Mucosa of rectum (tissue), 2 donors: ENCODE results near the gene AMFR.
"Not testable (repeated sequence)": the region's sequence is repeated elsewhere in the genome, so short reads cannot be mapped to it uniquely, and the experiment has no call there.

ENCODE experiments used
- H3K27ac ChIP-seq, 2 donors: one replicate each; pipeline ENCODE4 v1.7.0; 2013; ENCODE audit warnings: inconsistent platforms in 2 of 2, low read depth in 2 of 2, low read length in 2 of 2
- H3K27me3 ChIP-seq, 2 donors: one replicate each; pipeline ENCODE4 v1.7.0; 2013; ENCODE audit warnings: low read length in 2 of 2; ENCODE audit not compliant: control insufficient read depth in 2 of 2, insufficient read depth in 2 of 2
- H3K36me3 ChIP-seq, 2 donors: one replicate each; pipeline ENCODE4 v1.7.0; 2013; ENCODE audit warnings: low read length in 2 of 2; ENCODE audit not compliant: control insufficient read depth in 2 of 2, insufficient read depth in 2 of 2
- H3K4me1 ChIP-seq, 2 donors: one replicate each; pipeline ENCODE4 v1.7.0; 2013; ENCODE audit warnings: low read length in 2 of 2, mild to moderate bottlenecking in 1 of 2; ENCODE audit not compliant: control insufficient read depth in 2 of 2, insufficient read depth in 2 of 2
- H3K4me3 ChIP-seq, 2 donors: one replicate each; pipeline ENCODE4 v1.7.0; 2013; ENCODE audit warnings: low read length in 2 of 2
- H3K9ac ChIP-seq, 2 donors: one replicate each; pipeline ENCODE4 v1.7.0; 2013; ENCODE audit warnings: low read length in 2 of 2, low read depth in 1 of 2, mild to moderate bottlenecking in 1 of 2
- H3K9me3 ChIP-seq, 2 donors: one replicate each; pipeline ENCODE4 v1.7.0; 2013; ENCODE audit warnings: low read length in 2 of 2; ENCODE audit not compliant: control insufficient read depth in 2 of 2
- donor health status: healthy.
- donor health status: Normal muscosa, but diverticular disease.

The AMFR gene

DNA sequence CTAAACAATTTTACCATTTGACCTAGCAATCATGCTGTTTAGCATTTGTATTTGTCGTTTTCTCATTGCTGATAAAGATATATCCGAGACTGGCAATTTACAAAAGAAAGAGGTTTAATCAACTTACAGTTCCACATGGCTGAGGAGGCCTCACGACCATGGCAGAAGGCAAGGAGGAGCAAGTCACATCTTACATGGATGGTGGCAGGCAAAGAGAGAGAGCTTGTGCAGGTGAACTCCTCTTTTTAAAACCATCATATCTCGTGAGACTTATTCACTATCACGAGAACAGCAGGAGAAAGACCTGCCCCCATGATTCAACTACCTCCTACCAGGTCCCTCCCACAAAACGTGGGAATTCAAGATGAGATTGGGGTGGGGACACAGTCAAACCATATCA is 46.3 kb downstream of the AMFR start:
- not testable (repeated sequence) for H3K27ac ChIP-seq, H3K9ac ChIP-seq, H3K4me1 ChIP-seq, H3K4me3 ChIP-seq, H3K9me3 ChIP-seq, H3K27me3 ChIP-seq
- peaks cover 24 to 30% of the 10 kb centered on the region in 2 donors for H3K36me3 ChIP-seq

GRCh38 chr16:56375792-56376191 is 49.6 kb downstream of the AMFR start:
- H3K4me3 ChIP-seq, H3K9ac ChIP-seq, H3K4me1 ChIP-seq, H3K27me3 ChIP-seq, H3K9me3 ChIP-seq, H3K27ac ChIP-seq: not testable (repeated sequence)
- peaks cover 4 to 11% of the 10 kb centered on the region in 2 donors for H3K36me3 ChIP-seq

DNA sequence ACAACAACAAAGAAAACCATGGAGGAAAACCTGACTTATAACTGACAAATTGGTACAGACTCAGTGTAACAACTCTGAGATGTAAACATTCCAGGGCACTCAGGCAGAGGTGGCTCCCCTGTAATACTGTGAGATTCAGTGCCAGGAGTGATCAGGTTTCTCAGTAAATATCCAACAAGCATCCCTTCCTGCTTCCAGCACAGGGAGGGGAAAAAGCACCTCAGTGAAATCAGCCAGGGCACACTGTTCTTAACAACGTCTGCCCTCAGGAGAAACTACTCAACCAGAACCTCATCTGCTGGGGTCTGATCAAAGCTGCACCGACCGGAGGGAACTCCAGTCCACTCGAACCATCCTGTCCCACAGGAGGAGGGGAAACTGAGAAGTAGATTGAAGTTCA is 52.3 kb downstream of the AMFR start:
- Histone ChIP-seq H3K27ac (no peak overlapping the region), H3K27me3 (no peaks in the 10 kb centered on the region), H3K4me3 (no peak overlapping the region), H3K4me1 (no peaks in the 10 kb centered on the region), H3K9me3 (no peaks in the 10 kb centered on the region), H3K9ac (no peak overlapping the region), H3K36me3 (peaks cover 12 to 24% of the 10 kb centered on the region in 2 donors)

DNA sequence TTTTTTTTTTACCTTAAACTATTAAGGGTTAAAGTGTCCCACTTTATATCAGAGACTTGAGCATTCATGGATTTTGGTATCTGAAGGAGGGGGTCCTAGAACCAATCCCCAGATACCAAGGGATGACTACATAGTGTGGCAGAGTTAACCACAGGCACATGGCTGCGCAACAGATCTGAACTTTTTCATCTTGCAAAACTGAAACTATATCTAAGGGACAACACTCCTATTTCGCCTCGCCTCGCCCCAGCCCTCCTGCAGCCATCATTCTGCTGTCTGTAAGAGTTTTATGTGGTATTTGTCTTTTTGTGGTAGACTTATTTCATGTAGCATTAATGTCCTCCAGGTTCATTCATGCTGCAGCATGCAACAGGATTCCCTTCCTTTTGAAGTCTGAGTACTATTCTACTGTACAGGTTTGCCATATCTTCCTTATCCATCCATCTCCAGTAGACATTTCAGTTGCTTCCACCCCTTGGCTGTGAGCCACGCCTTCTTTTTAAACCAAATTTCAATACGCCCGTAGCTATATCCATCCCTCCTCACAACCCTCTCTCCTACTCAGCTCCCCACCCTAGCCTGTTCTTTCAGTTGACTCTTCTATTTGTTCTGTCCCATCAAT is 53.2 kb downstream of the AMFR start:
- peaks cover 19 to 28% of the 10 kb centered on the region in 2 donors for H3K36me3 ChIP-seq
- no peak overlapping the region for H3K4me3 ChIP-seq
- H3K27me3 ChIP-seq, result no peaks in the 10 kb centered on the region
- H3K9me3 ChIP-seq, result no peaks in the 10 kb centered on the region
- H3K27ac ChIP-seq, result no peak overlapping the region
- no peaks in the 10 kb centered on the region for H3K4me1 ChIP-seq
- H3K9ac ChIP-seq, result no peak overlapping the region

GRCh38 chr16:56371660-56371937 is 53.7 kb downstream of the AMFR start:
- Histone ChIP-seq H3K4me3 (no peak overlapping the region), H3K27me3 (no peaks in the 10 kb centered on the region), H3K27ac (no peak overlapping the region), H3K9me3 (no peaks in the 10 kb centered on the region), H3K4me1 (no peaks in the 10 kb centered on the region), H3K36me3 (peaks cover 19 to 33% of the 10 kb centered on the region in 2 donors), H3K9ac (no peak overlapping the region)

- Histone ChIP-seq H3K4me3 (no peak overlapping the region), H3K27me3 (no peaks in the 10 kb centered on the region), H3K4me1 (no peaks in the 10 kb centered on the region), H3K27ac (no peak overlapping the region), H3K9me3 (no peaks in the 10 kb centered on the region), H3K36me3 (peaks cover 19 to 37% of the 10 kb centered on the region in 2 donors), H3K9ac (no peak overlapping the region)
Measured at GRCh38 chr16:56370875-56371659, 54.3 kb downstream of the AMFR start.

- Histone ChIP-seq H3K4me1 (no peaks in the 10 kb centered on the region), H3K9ac (no peak overlapping the region), H3K27me3 (no peaks in the 10 kb centered on the region), H3K9me3 (no peaks in the 10 kb centered on the region), H3K27ac (no peak overlapping the region), H3K36me3 (peaks cover 19 to 40% of the 10 kb centered on the region in 2 donors), H3K4me3 (no peak overlapping the region)
Measured at GRCh38 chr16:56370185-56370874, 55.0 kb downstream of the AMFR start.

- H3K9me3 ChIP-seq, result no peaks in the 10 kb centered on the region
- H3K4me3 ChIP-seq, result no peak overlapping the region
- no peaks in the 10 kb centered on the region for H3K27me3 ChIP-seq
- no peaks in the 10 kb centered on the region for H3K4me1 ChIP-seq
- no peak overlapping the region for H3K27ac ChIP-seq
- no peak overlapping the region for H3K9ac ChIP-seq
- peaks cover 25 to 48% of the 10 kb centered on the region in 2 donors for H3K36me3 ChIP-seq
Measured at GRCh38 chr16:56369202-56369601, 56.1 kb downstream of the AMFR start.

GRCh38 chr16:56368545-56368944 is 56.8 kb downstream of the AMFR start:
- Histone ChIP-seq H3K4me3 (no peak overlapping the region), H3K36me3 (peaks cover 31 to 54% of the 10 kb centered on the region in 2 donors), H3K27ac (no peak overlapping the region), H3K9ac (no peak overlapping the region), H3K9me3 (no peaks in the 10 kb centered on the region), H3K27me3 (no peaks in the 10 kb centered on the region), H3K4me1 (no peaks in the 10 kb centered on the region)

DNA sequence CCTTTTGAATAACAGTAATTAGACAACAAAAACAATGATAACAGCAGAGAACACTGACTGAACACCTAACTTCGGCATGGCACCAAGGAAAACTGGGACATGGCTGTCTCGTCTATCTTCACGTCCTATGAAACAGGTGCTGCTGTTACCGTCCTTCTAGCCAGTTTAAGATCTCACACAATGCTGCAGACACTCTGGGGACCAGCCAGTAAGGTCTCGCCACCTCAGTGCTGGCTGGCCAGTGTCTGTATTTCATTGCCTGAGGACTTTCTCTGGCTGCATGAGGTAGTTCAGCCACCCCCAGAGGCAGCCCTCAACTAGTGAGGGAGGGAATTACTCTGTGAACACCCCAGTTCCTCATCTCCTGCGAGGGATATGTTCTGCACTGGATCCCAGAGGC is 57.6 kb downstream of the AMFR start:
- Histone ChIP-seq H3K9ac (no peak overlapping the region), H3K27ac (no peak overlapping the region), H3K9me3 (no peaks in the 10 kb centered on the region), H3K36me3 (peaks cover 34 to 54% of the 10 kb centered on the region in 2 donors), H3K4me1 (no peaks in the 10 kb centered on the region), H3K4me3 (no peak overlapping the region), H3K27me3 (no peaks in the 10 kb centered on the region)
